Islet precursor cell (in vitro differentiated cells): ENCODE results near the gene VKORC1L1.
A peak's percentile ranks its signal among the peaks of the same experiment; 100 is the strongest.
"Not testable (repeated sequence)": the region's sequence is repeated elsewhere in the genome, so short reads cannot be mapped to it uniquely, and the experiment has no call there.

Experiments used
- DNase-seq: peaks from one replicate; pipeline ENCODE4 v3.0.0-alpha.2; 2018

VKORC1L1 gene

DNA sequence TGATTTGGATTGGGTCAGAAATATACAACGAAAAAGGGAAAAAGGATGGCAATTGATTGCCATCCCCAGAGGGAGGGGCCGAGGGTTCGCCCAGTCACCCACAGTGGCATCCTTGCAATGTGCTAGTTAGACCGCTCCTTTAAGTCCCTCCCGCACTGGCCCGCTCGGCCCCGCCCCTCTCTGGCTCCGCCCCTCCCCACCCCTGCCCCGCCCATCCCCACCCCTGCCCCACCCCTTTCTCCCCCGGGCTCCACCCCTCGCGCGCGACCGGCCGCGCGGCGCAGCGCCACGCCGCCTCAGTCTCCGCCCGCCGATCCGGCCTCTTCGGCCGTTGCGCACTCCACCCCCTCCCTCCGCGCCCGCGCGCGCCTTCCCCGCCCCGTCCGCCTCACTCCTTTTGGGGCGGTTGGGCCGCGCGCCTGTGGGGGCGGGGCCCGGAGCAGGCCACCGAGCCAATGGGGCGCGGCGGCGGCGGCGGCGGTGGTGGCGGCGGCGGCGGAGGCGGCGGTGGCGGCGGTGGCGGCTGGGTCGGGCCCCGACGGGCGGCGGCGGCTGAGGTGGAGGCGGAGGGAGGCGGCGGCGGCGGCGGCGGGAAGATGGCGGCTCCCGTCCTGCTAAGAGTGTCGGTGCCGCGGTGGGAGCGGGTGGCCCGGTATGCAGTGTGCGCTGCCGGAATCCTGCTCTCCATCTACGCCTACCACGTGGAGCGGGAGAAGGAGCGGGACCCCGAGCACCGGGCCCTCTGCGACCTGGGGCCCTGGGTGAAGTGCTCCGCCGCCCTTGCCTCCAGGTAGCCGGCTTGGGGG is at the start of gene VKORC1L1:
TSS of gene VKORC1L1 (plus strand) at position 299 of the 806 bp plus-strand sequence. CDS start at position 597, 298 bp downstream.
- peak; percentile 97 for DNase-seq

DNA sequence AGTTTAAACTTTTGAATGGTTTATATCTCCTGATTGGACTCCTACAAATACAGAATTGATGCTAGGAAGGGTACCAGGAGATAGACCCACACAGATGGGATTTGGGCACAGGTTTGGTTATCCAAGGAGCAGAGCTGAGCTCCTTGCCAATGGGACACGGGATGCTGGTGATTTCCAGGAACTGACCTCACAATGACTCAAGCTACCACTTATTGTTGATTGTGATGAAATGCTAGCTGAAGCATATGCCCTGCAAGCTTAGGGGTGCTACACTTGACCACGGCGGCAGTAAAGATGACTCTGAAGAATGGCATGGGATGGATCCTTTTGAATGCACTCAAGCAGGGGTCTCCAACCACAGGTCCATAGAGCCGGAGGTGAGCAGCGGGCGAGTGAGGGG is 45.5 kb upstream of the VKORC1L1 start:
- DNase-seq, result no peak

DNA sequence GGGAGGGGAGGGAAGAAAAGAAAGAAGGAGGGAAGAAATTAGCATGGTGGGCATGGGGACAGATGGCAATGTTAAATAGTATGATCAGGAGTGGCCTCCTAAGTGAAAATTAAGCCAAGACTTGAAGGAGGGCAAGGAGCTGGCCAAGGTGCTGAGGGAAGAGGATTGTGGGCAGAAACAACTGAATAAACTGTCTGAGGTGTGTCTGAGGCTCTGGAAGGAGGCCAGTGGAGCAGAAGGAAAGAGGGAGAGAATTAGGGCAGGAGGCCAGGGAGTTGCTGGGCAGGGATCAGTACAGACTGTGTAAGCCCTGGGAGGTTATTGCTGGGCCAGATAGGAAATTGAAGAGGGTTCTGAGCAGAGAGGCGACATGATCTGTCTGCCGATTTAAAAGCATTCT is 40.6 kb upstream of the VKORC1L1 start:
- DNase-seq, result peak; percentile 68

DNA sequence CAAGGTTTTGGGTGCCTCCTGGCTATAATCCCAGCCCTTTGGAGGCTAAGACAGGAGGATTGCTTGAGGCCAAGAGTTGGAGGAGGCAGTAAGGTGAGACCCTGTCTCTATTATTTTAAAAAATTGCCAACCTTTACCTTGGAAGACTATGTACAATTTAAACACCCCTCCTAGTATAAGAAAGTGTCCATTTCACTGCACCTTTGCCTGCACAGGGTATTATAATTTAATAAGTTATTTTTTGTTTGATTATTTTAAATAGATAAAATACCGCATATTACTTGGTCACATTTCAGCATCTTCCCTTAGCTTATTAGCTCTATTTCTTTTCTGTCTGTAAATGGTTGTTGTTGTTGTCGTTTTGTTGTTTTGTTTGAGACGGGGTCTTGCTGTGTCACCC is 36.2 kb upstream of the VKORC1L1 start:
- DNase-seq, result not testable (repeated sequence)

DNA sequence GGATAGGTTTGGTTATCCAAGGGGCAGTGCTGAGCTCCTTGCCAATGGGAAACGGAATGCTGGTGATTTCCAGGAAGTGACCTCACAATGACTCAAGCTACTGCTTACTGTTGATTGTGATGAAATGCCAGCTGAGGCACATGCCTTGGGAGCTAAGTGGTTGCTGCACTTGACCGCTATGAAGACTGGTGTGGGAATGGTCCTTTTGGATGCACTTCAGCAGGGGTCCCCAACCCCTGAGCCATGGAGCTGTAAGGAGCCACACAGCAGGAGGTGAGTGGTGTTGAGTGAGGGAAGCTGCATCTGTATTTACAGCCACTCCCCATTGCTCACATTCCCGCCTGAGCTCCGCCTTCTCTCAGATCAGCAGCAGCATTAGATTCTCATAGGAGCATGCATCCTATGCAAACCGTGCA is 35.3 kb upstream of the VKORC1L1 start:
- DNase-seq, result not testable (repeated sequence)

DNA sequence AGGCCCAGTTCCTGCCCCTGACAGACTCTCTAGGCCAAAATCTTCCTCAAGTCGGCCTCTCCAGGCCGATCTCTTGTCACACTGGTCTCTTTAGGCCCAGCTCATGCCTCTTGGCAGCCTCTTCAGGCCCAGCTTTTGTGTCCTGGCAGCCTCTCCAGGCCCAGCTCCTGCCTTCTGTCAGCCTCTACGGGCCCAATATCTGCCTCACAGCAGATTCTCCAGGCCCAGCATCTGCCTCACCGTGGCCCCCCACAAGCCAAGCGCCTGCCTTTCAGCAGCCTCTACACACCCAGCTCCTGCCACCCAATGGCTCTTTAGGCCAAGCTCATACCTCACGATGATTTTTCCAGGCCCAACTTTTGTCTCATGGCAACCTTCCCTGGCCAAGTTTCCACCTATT is 33.0 kb upstream of the VKORC1L1 start:
- DNase-seq, result no peak

DNA sequence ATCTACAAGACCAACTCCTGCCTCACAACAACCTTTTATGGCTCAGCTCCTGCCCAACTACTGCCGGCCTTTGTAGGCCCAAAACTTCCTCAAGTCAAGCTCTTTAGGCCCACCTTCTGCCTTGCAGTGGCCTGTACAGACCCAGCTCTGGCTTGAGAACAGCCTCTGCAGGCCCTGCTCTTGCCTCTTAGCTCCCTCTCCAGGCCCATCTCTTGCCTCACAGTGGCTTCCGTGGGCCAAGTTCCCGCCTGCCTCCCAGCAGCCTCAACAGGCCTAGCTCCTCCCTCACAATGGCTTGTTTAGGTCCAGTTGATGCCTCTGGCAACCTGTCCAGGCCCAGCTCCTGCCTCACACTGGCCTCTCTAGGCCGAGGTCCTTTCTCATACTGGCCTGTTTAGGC is 32.4 kb upstream of the VKORC1L1 start:
- DNase-seq, result peak; percentile 87

DNA sequence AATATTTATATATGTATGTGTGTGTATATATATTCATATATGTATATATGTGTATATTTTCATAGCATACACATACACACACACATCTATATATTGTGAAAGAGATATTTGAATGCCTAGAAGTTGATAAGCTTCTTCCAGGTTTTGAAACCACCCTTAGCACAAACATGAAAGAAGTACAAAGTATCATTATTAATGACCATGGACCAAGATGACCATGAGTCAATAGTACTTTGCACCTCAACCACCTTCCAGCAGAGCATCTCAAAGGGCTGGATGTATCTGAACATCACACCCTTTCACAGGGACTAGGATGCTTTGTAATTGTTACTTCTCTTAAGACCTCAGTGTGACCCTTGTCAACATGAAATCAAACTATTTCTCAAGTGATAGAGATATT is 29.3 kb upstream of the VKORC1L1 start:
- DNase-seq, result not testable (repeated sequence)

DNA sequence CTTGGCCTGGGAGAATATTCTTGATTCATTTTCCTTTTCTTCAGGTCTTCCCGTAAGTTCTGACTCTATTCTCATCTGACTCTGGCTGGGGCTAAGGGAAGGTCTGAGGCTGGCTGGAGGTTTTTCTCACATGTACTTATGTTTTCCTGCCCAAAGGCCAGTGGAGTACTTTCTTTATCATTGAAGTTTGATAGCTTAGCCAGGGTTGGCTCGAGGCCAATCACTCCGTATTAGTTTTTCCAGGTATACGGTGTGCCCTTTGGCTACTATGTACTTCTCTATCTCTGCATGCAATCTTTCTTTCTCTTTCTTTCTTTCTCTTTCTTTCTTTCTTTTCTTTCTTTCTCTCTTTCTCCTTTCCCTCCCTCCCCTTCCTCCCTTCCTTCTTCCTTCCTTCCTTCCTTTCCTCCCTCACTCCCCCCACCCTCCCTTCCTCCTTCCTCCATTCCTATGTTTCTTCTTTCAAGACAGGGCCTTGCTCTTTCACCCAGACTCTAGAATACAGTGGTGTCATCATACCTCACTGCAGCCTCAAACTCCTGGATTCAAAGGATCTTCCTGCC is 26.8 kb upstream of the VKORC1L1 start:
- DNase-seq, result no peak

DNA sequence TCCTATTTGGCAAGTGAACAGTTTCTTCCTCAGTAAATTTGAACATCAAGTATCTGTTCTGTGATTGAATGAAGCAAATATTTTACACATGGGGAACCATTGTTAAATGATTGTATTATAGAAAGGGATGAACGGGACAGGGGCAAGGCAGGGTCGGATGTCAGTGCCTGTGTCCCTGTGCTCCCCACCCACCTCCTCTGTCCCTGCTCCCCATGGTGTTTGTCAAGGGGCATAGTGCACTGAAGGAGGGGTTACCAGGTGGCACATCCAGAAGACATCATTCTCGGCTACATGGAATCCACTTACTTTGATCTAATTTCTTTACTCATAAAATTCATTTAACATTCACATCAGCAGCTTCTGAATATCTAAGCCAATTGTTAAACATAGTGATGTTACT is 19.4 kb upstream of the VKORC1L1 start:
- not testable (repeated sequence) for DNase-seq

DNA sequence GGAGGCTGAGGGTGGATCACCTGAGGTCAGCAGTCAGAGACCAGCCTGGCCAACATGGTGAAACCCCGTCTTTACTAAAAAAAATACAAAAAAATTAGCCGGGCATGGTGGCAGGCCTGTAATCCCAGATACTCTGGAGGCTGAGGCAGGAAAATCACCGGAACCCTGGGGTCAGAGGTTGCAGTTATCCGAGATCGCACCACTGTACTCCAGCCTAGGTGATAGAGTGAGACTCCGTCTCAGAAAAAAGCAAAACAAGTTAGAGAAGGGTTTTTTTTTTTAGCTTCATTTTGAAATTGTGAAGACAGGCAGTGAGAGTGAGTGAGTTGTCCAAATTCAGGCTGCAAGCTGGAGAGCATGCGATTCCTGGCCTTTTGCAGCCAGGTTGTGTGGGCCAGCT is 19.0 kb upstream of the VKORC1L1 start:
- peak; percentile 14 for DNase-seq

DNA sequence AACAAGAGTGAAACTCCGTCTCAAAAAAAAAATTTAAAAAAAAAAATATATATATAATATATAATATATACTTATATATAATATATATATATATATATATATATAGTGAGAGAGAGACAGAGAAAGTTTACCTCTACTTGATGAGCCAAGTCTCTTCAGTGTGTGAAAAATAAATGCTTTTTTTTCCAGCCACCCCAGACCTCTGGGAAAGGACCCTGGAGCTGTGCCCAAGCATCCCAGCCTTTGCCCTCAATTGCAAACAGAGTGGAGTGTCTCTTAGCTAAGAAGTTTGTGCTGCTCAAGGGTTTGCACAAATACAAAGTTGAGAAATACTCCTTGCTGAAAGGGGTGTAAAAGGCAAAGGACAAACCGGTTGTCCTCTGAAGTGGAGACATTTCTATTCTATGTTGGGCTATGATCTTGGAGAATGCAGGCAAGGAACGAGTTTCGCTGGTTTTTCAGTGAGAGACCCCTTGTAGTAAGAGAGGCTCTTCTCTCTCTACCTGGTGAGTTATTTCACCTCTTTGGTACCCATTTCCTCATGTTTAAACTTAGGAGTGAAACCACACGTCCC is 15.5 kb upstream of the VKORC1L1 start:
- DNase-seq, result not testable (repeated sequence)

DNA sequence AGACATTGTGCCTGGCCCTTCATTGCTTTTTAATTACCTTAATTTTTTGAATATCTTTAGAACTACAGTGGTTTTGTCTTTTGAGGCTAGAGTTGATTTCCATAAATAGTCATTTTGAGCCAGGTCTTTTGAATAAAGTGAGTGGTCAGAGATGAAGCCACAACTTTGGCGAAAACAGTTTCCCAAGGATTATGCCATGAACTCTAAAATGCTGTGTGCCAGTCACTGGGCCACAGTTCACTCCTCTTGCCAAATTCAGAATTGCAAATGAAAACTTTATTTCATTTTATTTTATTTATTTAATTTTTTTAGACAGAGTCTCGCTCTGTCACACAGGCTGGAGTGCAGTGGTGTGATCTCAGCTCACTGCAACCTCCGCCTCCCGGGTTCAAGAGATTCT is 14.2 kb upstream of the VKORC1L1 start:
- DNase-seq, result peak; percentile 7

DNA sequence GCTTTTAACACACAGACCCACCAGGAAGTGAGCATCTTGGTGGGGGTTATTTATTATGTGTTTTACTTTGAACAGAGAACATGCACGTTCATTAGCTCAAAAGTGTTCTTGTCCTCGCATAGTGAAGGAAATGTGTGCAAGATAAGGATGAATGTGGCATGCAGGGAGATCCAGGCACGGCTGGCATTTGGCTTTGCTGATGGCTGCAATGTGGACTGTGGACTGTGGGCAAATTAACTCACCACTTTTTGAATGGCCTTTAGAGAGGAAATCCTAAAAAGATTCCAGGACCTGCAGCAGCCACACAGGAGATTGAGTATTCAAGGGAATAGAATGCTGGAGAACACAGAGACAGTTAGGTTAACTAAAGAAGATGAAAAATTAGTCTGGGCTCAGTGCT is 6.6 kb upstream of the VKORC1L1 start:
- not testable (repeated sequence) for DNase-seq

DNA sequence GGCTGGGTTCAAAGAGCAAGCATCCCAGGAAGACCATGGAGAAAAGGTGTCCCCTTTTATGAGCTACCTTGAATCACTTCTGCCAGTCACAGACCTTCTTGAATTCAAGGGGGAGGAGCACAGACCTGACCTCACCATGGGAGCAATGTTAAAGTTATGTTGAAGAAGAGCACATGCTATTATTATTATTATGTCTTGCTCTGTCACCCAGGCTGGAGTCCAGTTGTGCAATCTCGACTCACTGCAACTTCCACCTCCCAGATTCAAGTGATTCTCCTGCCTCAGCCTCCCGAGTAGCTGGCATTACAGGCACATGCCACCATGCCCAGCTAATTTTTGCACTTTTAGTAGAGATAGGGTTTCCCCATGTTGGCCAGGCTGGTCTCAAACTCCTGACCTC is 5.2 kb upstream of the VKORC1L1 start:
- not testable (repeated sequence) for DNase-seq

DNA sequence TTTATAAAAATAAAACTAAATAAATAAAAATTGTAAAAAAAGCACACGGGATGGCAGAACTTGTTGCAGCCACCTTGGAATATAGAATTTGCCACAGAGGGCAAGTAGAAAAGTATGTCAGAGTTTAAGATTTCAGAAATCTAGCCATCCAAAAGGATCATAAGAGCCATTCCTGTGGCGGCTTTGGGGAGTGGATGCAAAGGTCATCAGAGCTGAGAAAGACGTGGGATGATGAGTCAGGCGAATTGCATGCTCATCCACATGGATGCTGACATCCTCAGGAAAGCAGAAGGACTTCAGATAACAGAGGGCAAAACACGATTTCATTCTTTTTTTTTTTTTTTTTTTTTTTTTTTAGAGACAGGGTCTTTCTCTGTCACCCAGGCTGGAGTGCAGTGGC is 3.6 kb upstream of the VKORC1L1 start:
- DNase-seq, result not testable (repeated sequence)

DNA sequence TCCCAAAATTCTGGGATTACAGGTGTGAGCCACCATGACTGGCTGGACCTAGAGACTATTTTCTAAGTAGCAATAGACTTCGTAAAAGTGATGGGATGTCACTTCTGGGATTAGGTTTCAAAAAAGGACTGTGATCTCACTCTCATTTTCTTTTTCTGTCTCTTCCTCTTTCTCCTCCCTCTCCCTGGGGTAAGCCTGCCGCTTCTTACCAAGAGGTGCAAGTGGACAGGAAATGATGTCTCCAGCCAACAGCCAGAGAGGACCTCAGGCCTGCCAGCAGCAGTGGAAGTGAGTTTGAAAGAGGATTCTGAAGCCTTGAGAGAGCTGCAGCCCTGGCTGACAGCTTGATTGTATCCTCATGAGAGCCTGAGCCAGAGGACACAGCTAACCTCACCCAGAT is 1.4 kb upstream of the VKORC1L1 start:
- DNase-seq, result not testable (repeated sequence)

DNA sequence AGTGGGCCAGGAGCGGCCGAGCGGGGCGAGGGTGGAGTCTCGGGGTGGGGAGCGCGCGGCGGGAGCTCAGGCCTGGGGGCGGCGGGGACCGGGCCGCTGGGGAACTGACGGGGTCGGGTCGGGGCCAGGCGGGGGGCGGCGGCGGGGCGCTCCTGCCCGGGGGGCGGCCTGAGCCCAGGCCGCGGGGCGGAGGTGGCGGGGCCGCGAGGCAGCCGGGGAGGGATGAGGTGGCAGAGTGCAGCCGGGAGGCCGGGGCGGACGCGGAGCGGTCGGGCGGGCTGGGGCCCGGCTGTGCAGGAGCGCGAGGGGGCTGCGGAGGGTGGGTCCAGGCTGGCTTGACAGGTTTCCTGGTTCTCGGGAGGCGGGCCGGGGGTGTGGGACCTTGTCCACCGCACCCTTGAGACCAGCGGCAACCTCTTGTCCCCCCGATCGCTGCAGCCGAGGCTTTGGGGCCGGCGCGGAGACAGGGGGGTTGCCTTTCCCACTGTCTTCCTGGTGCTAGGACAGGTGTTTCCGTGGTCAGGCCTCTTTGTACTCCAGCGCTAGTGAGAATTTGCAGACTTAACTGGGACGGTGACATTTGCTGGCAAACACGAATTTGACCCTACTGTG is 814 bp downstream of the VKORC1L1 start:
- peak; percentile 67 for DNase-seq

DNA sequence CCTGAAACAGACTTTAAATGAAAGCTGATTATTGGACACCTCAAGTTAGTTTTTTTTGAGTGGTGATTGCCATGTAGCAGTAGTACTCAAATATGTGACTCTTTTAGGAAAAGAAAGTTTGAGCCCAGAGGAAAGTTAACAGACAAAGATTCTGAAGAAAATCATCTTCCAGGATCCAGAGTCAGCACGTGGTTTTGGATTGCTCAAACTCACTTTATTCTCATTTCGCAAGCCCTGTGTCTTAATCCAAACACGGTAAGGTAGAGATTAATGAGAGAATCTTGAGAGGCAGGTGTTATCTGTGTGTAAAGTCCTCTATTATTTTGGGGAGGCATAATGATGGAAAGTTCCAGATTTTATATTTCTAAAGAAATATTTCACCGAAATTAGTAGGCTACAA is 2.8 kb downstream of the VKORC1L1 start:
- not testable (repeated sequence) for DNase-seq

DNA sequence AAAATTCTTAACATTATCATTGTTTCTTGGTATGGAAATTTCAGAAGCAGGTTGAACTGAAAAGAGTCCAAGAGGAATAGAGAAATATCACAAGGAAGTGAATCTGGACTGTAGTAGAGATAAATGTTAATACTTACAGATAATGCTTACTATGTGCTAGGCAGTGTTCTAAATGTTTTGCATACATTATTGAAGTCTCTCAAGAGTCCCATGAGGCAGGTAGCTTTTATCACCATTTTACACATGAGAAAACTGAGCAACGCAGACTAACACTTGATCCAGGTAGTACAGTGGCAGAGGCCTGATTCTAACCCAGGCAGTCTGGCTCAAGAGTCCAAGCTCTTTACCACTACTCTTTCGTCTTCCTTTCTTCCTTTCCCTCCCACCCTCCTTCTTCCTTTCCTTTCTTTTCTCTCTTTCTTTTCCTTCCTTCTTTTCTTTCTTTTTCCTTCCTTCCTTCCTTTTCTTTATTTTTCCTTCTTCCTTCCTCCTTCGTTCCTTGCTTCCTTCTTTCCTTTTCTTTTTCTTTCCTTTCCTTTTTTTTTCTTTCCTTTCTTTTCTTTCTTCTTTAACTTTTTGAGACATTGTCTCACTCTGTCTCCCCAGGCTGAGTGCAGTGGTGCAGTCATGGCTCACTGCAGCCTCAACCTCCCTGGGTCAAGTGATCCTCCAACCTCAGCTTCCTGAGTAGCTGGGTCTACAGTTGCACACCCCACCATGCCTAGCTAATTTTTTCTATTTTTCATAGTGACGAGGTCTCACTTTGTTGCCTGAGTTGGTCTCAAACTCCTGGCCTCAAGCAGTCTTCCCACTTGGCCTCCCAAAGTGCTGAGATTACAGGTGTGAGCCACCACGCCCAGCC is 6.6 kb downstream of the VKORC1L1 start:
- not testable (repeated sequence) for DNase-seq

DNA sequence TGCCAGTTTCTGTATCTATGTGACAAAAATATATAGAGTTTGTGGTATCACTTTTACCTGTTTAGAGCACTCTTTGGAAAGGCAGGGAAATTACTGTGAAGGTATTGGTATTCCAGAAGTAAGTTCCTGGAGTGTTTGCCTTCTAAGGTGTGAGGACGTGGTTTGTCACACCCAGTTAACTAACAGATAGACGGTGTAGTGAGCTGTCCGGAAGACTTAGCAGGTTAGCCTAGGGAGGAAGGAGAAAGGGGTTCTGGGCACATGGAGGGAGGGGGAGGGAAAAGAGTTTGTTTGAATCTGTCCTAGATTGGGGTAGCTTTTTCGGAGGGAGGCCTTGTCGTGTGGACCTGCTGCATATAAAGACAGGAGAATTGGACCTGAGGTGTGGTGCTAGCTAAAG is 7.4 kb downstream of the VKORC1L1 start:
- DNase-seq, result not testable (repeated sequence)

DNA sequence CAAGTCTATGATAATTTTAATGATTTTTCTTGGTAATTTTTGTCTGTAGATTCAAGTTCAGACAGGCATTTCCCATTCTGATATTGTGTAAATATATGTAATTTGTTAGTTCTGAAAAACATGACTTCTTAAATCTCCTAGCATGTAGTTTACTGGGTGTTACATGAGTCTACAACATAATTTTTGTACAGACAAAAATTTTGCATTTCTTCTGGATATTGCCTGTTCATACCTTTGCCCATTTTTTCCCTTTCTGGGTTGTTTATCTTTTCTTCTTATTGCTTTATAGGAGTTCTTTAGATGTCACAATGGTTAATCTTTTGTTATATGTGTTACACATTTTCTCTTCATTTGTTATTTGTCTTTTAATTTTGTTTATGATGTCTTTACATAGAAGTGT is 12.1 kb downstream of the VKORC1L1 start:
- not testable (repeated sequence) for DNase-seq

DNA sequence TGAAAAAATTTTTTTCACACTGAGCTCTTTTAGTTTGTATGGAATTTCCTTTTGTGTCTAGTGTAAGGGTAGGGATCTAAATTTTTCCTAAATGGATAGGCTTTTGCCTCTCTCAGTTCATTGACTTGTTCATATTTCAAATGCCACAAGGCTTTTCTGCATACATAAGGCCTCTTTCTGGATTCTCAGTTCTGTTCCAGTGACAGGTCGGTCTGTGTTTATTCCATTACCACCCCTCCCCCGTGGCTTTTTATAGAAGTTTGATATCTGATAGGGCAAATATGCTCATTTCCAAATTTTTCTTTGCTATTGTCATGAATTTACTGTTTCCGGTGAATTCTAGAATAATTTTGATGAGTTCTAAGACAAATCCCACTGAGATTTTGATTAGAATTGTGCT is 12.7 kb downstream of the VKORC1L1 start:
- DNase-seq, result not testable (repeated sequence)
